ENCODE results near the gene KIAA1755. TPM values are rescaled to one million over a fixed set of nuclear protein-coding genes. Genes with fewer than 3 reads are reported as not detected.

Gene KIAA1755
- total RNA-seq, 1 donor from 2014 or later, result 7.9 TPM

DNA sequence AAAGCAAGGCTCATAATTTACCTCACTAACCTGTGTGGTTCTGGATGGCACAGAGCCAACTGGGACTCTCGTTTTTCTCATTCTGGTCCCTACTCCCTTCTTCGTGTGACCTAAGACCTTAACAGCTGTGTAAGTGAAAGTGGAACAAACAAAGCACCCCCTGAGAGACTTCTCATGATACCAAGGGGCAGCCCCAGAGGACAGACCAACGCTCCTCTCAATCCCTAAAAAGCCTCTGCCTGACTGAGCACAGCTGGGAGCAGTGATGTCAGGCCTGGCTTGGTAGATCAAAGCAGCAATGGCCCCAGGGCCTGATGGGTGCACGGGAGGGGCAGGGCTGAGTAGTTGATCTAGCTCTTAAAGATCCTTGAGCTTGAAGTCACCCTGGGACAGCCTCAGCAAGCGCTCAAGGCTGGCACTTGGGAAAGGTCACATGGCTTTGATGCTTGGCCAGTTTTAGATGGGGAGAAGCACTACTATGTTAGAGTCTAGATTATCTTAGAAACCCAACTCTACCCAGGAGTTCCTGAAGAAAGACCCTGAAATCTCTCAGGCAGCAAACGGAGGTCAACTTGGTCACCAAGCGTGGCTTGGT is 79.2 kb downstream of the KIAA1755 start:
- DNase-seq (ENCODE audit: missing footprints) (no peak), ATAC-seq (no peak)
- intact Hi-C loops (cut with DNase I), result no loop called here

DNA sequence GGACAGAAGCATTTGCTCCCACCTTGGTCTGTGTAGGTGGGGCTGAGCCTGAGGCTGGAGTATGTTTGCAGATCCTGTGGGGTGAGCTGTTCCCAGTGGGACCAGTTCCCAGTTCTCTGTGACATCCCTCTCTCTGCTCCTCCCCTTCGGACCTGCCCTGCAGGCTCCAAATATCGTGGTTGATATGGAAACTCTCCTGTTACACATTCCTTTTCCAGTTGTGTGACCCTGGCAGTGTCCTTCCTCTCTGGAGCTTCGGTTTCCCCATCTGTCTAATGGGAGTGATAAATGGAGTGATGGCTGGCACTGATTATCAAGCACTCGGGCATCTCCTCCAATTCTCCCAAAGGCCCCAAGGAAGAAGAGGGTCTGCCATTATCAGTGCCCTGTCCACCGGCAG is 79.8 kb downstream of the KIAA1755 start:
- DNase-seq (ENCODE audit: missing footprints) (no peak), ATAC-seq (no peak)
- intact Hi-C loops (cut with DNase I), result no loop called here

- no peak for ATAC-seq
- intact Hi-C loops (cut with DNase I), result no loop called here
- DNase-seq (ENCODE audit: missing footprints), result no peak
Observed at GRCh38 chr20:38179846-38180245, 80.7 kb downstream of the KIAA1755 start.

DNA sequence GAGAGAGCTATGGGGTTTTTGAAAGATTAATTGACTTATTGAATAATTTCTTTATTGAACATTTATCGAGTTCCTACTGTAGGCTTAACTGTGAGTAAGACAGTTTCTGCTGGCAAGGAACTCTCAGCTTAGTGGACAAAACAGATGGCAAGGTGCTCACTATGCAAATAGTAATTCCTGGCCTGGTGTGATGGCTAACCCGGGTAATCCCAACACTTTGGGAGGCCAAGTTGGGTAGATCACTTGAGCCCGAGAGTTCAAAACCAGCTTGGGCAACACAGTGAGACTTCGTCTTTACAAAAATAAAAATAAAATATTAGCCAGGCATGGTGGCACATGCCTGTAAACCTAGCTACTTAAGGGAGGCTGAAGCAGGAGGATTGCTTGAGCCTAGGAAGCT is 82.0 kb downstream of the KIAA1755 start:
- no peak for ATAC-seq
- intact Hi-C loops (cut with DNase I), result no loop called here
- no peak for DNase-seq (ENCODE audit: missing footprints)

GRCh38 chr20:38178065-38178491 is 82.5 kb downstream of the KIAA1755 start:
- intact Hi-C loops (cut with DNase I), result no loop called here
- DNase-seq (ENCODE audit: missing footprints) (no peak), ATAC-seq (peak; percentile 36)

DNA sequence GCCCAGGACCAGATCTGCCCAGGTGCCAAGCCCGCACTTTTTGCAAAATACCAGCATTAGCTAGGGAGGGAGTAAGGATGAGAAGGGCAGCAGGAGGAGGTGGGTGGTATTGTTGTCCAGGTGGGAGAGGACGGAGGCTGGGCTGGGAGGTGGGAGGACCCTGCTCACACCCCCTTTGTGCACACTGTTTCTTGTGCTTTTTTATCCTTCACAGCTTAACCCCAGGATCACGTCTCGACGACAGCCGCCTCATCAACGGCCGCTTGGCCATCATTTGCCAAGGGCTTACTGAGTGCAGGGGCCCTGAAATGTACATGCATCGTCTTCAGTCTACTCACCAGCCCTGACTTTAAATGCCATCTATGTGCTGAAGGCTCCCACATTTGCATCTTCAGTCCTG is 83.3 kb downstream of the KIAA1755 start:
- DNase-seq (ENCODE audit: missing footprints) (no peak), ATAC-seq (no peak)
- intact Hi-C loops (cut with DNase I), result no loop called here

DNA sequence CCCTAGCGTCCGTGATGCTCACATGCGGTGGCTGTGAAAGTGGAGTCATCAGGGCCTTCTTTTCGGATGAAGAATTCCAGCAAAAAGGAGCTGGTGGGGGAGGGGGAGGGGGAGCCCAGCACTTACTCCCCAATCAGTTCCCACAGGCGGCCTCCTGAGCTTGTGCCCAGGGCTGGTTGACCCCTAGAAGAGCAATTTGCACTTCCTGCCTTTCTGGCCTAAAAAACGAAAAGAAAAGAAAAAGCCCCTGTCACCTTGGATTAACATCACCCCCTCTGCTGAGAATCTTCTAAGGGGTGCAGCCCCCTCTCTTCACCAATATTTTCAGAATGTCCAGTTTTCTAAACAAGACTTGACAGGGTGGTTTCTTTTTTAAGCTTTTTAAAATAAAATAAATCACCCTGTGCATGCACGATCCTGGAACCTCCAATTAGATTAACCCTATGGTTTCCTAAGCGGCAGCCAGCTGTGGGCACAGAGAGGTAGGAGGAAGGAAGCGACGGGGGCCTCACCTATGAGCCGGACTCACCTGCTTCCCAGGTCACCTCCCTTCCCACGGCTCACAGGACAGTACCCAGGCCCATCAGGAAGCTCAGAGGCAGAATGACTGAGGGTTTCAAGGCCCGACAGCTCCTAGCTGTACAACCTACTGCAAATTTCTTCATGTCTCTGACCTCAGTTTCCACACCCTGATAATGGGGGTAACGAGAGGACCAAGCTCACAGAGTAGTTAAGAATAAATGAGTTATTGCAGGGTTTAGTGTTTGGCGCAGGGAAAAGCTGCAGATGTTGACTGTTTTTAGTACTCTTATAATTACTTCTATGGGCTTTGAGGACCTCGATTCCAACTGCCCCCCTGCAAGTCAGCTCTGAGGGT is 85.0 kb downstream of the KIAA1755 start:
- ATAC-seq, result no peak
- no peak for DNase-seq (ENCODE audit: missing footprints)
- intact Hi-C loops (cut with DNase I), result no loop called here

DNA sequence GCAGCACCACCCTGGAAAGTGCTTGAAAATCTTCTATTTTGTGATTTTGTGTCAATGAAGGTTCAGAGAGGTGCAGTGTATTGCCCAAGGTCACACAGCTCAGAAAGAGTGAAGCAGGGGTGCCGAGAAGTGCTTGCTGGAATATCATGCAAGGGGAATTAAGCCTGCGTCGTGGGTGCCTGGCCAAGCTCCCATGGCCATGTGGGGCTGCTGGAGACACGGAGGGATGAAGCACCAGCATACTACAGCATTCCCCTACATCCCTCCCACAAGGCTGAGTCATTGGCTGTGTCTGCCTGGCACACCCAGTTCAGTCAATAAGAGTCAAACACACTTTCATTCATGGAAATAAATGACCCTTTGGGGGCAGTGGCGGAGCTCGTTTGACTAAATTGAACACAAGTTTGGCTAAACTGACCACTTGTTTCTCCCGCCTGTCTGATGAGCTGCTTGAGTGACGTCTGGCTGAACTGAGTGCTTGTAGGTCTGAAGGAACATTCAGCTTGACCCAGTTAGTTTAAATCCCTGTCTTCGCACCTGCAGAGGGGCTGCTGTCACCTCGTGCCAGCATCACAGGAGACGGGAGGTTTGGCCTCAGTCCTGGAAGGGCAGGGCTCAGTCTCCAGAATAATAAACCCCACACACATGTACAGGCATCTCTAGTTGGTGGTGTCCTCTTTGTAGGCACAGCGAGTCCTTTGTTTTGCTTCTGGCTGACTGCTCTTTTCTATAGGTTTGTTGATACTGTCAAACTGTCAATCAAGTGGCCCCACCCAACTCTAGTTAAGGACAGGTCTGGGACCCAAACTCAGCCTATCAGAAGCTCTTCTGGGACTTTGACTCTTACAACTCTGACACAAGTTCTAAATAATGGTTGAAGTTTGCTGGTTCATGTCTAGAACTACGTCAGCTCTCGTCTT is 87.0 kb downstream of the KIAA1755 start:
- no peak for DNase-seq (ENCODE audit: missing footprints)
- intact Hi-C loops (cut with DNase I), result no loop called here
- ATAC-seq, result peak; percentile 33

DNA sequence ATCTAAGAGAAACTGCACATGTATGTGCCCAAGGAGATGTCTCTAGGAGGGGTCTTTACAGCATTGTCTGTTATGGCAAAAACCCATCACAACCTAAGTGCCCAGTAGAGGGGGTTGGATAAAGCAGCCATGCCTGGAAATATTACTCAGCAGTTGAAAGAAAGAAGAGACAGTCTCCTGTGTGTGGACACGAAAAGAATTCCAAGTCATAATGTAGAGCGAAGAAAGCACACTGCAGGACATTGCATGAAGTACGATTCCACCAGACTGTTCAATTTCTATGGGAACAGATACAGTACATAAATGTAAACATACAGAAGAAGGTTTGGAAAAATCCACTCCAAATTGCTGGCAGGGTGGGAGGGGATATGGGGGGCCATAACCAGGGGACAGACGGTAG is 88.1 kb downstream of the KIAA1755 start:
- ATAC-seq (no peak), DNase-seq (ENCODE audit: missing footprints) (no peak)
- intact Hi-C loops (cut with DNase I), result no loop called here

DNA sequence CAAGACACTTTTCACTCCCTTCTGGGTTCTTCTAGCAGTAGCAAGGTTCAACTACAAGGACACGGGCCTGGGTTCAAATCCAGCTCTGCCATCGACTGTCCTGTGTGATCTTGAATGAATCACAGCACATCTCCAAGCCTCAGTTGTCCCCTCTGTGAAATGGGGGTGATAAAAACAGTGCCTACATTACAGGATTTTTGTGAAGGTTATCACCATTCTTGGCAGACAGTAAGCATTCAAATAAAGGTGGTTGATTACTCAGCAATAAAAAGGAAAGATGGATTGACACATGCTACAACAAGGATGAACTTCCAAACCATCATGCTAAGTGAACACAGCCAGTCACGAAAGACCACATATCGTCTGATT is 88.9 kb downstream of the KIAA1755 start:
- intact Hi-C loops (cut with DNase I), result no loop called here
- ATAC-seq (no peak), DNase-seq (ENCODE audit: missing footprints) (no peak)

DNA sequence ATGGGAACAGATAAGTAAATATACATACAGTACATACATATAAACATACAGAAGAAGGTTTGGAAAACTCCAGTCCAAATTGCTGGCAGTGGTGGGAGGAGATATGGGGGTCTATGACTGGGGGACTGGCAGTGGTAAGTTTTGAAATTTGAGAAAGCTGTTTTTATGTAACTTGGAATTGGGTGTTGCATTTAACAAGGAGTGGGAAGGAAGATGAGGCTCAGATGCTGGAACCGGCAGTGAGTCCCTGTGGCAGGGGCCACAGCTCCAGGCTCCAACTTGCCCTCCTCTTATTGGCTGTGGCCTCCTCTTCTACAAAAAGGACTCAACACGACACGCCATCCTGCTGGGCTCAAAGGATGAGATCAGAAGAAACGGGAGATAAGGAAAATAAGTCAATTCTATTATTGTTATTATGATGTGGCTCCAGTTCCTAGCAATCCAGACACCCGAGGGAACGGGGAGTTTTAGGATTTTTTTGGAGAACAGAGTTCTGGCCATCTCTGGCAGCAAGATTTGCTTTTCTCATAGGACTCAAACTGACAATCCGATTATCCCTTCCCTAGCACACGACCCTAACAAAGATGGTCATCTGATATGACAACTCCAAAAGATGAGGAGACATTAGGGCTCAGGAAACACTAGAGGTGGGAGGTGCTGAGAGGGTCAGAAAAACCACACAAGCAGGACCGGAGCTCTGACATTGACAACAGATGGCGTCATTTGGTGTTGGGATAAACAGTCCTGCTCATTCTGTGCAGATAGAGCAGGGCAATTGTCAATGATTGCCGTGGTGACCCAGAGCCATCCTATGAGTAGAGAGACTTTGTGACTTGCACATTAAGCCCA is 89.5 kb downstream of the KIAA1755 start:
- ATAC-seq, result peak; percentile 48
- intact Hi-C loops (cut with DNase I), result no loop called here
- DNase-seq (ENCODE audit: missing footprints), result no peak

DNA sequence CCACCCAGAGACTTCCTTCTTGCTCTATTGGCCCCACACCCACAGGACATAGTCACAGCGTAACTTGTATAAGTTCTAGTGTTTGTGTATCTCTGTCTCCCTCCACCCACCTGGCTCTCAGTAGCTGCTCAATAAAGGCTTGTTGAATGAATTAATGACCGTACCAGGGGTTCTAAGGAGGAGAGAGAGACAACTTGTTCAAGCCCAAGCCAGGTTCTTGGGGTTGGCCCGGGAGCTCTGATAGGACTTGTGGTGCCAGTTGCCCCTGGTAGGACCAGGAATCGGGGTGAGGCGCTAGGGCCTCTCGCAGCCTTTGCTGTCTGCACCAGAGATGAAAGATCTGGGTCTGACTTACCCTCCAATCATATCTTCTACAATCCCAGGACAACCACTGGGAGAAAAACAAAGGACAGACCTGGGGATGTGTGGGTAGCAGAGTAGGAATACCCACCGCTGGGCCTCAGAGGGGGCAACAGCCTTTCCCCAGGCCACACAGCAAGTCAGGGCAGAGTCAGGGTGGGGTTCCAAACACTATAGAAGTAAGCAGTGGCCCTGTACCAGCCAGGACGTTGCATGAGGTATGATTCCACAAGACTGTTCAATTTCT is 90.2 kb downstream of the KIAA1755 start:
- DNase-seq (ENCODE audit: missing footprints), result no peak
- no peak for ATAC-seq
- intact Hi-C loops (cut with DNase I), result no loop called here

DNA sequence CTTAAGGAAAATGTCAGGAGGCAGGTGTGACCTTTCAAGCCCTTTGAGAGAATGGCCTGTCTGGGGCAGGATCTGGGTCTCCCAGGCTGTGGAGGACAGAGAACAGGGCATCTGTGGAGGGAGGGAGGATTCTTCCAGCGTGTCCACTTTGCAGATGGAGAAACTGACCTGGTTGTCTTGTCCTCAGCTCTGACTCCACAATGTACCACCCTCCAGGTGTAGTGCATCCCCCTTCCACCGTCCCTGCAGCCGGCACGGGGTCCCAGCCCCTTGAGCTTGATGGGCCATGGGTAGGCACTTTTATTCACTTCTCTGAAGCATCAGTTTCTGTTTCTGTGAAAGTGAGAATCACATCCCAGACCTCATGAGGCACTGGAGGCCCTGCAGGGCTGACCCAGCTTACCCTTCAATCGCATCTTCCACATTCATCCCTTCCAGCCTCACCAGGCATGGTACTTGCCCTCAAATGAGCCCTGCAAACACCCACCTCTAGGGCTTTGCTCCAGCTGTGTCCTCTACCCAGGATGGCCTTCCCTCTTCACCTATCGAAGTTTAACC is 90.8 kb downstream of the KIAA1755 start:
- ATAC-seq (no peak), DNase-seq (ENCODE audit: missing footprints) (no peak)
- intact Hi-C loops (cut with DNase I), result no loop called here

DNA sequence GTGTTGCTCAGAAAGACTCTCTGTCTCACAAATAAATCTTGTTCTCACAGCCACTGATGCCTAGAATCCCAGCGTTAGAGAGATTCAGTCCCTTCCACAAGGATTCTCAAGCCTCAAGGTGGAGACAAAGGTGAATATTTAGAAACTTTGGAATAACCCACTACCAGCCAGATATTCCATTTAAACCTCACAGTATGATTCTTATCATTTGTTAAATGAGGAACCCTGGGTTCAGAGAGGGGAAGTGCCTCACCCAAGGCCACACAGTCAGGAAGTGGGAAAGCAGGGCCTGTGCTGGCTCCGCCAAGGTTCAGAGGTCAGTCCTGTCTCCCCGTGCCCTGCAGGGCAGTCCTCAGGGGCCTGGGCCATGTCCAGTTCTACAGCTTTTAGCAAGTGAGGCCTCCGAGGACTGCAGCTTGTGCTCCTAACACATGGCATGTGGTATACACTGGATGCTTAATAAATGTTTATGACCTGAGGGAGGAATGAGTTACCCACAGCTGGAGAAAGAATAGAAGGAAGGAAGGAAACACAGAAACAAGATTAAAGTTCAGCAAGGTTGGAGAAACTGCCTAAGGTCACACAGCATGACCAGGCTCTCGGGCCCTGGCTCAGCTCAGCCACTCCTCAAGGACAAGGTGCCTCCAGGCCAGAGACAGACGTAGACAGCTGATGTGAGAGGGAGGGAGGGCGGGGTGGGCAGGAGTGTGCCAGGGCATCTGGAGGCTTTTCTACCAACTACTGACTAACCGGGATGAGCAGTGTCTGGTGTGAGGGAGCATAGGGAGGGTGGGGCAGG is 91.5 kb downstream of the KIAA1755 start:
- ATAC-seq (no peak), DNase-seq (ENCODE audit: missing footprints) (peak; percentile 81)
- intact Hi-C loops (cut with DNase I), result no loop called here

DNA sequence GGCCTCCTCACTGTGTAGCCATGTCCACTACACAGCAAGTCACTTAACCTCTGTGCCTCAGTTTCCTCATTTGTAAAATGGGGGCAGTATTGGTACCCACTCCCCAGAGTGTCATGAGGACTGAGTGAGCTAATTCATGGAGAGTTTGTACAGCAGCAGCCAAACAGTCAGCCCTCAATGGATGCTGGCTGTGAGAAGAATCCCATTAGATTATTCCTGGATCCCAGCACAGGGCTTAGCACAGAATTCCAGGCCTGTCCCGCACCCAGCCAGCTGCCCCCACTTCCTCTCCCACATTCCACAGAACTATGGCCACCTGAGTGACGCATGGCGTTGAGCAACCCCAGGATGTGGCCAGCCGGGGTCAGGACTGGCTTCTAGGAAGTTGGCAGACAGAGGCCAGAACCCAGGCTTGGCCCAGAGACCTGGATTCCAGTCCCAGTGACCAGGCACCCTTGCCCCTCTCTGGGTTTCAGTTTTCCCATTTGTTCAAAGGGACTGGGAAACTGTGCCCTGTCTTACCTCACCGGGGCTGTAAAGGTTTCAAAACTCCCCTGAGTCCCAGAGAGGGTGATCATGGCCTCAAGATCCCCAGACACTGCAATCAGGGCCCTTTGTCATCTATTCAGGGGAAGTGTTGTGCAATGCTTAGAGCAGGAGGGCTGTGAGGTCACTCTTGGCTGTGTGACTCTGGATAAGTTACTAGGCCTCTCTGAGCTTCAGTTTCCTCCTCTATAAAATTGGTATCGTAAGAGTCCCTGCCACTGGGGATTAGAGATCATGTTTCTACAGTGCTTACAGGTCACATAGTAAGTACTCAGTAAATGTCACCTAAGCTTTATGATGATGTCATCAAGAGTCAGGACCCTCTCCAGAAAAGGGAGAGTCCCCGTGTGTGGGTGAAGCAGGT is 92.4 kb downstream of the KIAA1755 start:
- intact Hi-C loops (cut with DNase I), result no loop called here
- peak; percentile 63 for ATAC-seq

DNA sequence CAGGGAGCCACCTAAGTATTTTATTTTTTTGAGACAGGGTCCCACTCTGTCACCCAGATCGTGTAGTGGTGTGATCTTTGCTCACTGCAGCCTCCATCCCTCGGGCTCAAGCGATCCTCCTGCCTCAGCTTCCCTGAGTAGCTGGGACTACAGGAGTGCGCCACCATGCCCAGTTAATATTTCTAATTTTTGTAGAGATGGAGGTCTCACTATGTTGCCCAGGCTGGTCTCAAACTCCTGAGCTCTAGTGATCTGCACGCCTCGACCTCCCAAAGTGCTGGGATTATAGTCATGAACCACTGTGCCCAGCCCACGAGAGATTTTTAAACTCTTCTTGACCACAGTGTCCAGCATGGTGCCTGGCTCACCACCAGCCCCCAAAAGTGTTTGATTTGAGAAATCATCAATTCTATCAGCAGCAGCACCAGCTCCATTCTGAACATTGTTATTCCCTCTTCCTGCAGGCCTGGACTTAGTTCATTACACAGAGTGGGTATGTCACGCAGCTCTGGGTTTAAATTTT is 93.1 kb downstream of the KIAA1755 start:
- no peak for DNase-seq (ENCODE audit: missing footprints)
- ATAC-seq, result no peak
- intact Hi-C loops (cut with DNase I), result no loop called here

More for the DNA sequence above, 92.4 kb downstream of the KIAA1755 start:
- DNase-seq (ENCODE audit: missing footprints), result peak; percentile 89
